Measurements from ENCODE around the gene ARFGAP3.
"Not testable (repeated sequence)": the region's sequence is repeated elsewhere in the genome, so short reads cannot be mapped to it uniquely, and the experiment has no call there.

Gene ARFGAP3

GRCh38 chr22:42760806-42761565, 96.1 kb downstream of the ARFGAP3 start:
- no peak for DNase-seq

GRCh38 chr22:42758931-42759629, 98.0 kb downstream of the ARFGAP3 start:
- no peak for DNase-seq

GRCh38 chr22:42755553-42755952, 101.5 kb downstream of the ARFGAP3 start:
- DNase-seq = not testable (repeated sequence)

- not testable (repeated sequence) for DNase-seq
Measured at GRCh38 chr22:42755121-42755520, 102.0 kb downstream of the ARFGAP3 start.

GRCh38 chr22:42754658-42755057, 102.4 kb downstream of the ARFGAP3 start:
- DNase-seq = no peak

- no peak for DNase-seq
Measured at GRCh38 chr22:42752912-42753311, 104.2 kb downstream of the ARFGAP3 start.

- no peak for DNase-seq
Measured at GRCh38 chr22:42752230-42752746, 104.8 kb downstream of the ARFGAP3 start.

GRCh38 chr22:42750421-42750820, 106.7 kb downstream of the ARFGAP3 start:
- DNase-seq = not testable (repeated sequence)

GRCh38 chr22:42747701-42748513, 109.2 kb downstream of the ARFGAP3 start:
- DNase-seq = no peak
